ENCODE results near the gene COCH. TPM values are rescaled to one million over a fixed set of nuclear protein-coding genes. Genes with fewer than 3 reads are reported as not detected.

The COCH gene
- total and polyA plus RNA-seq, 10 of the 15 experiments (the other 5 are each of a cell fraction or from before 2014, with no cell fraction given) = 1.8 to 8.3 (median 5.1) TPM

DNA sequence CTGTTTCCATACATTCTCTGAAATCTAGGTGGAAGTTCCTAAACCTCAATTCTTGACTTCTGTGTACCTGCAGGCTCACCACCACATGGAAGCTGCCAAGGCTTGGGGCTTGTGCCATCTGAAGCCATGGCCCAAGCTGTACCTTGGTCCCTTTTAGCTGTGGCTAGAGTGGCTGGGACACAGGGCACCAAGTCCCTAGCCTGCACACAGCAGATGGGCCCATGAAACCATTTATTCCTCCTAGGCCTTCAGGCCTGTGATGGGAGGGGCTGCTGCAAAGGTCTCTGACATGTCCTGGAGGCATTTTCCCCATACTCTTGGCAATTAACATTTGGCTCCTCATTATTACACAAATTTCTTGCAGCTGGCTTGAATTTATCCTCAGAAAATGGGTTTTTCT is 40.0 kb upstream of the COCH start (continued):
- TF ChIP-seq, protein P1, sequence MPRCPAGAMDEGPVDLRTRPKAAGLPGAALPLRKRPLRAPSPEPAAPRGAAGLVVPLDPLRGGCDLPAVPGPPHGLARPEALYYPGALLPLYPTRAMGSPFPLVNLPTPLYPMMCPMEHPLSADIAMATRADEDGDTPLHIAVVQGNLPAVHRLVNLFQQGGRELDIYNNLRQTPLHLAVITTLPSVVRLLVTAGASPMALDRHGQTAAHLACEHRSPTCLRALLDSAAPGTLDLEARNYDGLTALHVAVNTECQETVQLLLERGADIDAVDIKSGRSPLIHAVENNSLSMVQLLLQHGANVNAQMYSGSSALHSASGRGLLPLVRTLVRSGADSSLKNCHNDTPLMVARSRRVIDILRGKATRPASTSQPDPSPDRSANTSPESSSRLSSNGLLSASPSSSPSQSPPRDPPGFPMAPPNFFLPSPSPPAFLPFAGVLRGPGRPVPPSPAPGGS (IDR thresholded peaks at IDR 0.05; ENCODE audit: borderline replicate concordance, insufficient read depth, low read depth, low read length, poor library complexity, severe bottlenecking) = no peak
- TF ChIP-seq CREB1 (IDR thresholded peaks at IDR 0.05; ENCODE audit: low read depth) (no peak), STAT1 (conservative IDR thresholded peaks at IDR 0.05) (no peak)
- TF ChIP-seq, protein P2, sequence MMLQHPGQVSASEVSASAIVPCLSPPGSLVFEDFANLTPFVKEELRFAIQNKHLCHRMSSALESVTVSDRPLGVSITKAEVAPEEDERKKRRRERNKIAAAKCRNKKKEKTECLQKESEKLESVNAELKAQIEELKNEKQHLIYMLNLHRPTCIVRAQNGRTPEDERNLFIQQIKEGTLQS (IDR thresholded peaks at IDR 0.05; ENCODE audit: borderline replicate concordance, extremely low read depth, low read depth, low read length) = no peak

DNA sequence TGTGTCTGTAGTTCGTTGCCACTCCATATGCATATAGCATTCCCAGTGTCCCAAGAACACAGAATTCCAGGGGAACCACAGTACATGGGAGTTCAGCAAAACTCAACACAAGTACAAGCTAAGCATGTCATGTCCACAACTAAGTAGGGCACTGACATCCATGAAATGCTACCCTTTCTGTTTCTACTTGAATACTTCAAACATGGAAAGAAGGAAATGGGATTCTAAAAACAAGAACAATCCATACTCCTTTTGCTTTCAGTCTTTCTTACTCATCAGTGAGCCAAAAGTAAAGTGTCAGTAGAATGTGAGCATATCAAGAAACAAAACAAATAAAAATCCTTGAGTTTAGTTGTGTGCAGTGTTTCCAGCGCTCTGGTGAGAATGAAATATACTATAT is 36.0 kb upstream of the COCH start:
- Histone ChIP-seq H3K9ac (ENCODE audit: control insufficient read depth, insufficient read depth, low read length) (no peak overlapping the region), H3K4me1 (ENCODE audit: control insufficient read depth, insufficient read depth, low read length) (no peaks in the 10 kb centered on the region), H3K9me3 (replicated peaks; ENCODE audit: control insufficient read depth, insufficient read depth, low read length) (no peaks in the 10 kb centered on the region; the same call in 2 of the 3 replicates), H4K20me1 (ENCODE audit: control insufficient read depth, insufficient read depth) (no peaks in the 10 kb centered on the region), H3K79me2 (ENCODE audit: control insufficient read depth, insufficient read depth, low read length) (no peaks in the 10 kb centered on the region), H2AFZ (ENCODE audit: control insufficient read depth, low read depth, low read length) (no peak overlapping the region), H3K36me3 (ENCODE audit: control insufficient read depth in 2 of 2, insufficient read depth in 2 of 2, low read length in 1 of 2) (no peaks in the 10 kb centered on the region), H3K27ac (ENCODE audit: control insufficient read depth, insufficient read depth) (no peak overlapping the region), H3K4me2 (ENCODE audit: control insufficient read depth, insufficient read depth) (no peak overlapping the region), H3K27me3 (replicated peaks in 1 of 2; ENCODE audit: control insufficient read depth in 2 of 2, insufficient read depth in 2 of 2, low read length in 1 of 2) (no peaks in the 10 kb centered on the region), H3K4me3 (no peak overlapping the region)
- intact Hi-C loops (cut with micrococcal nuclease; ENCODE audit: unreplicated experiment) = no loop called here
- 50% methylated on average over 2 of the region's 2 CpGs for WGBS (ENCODE audit: insufficient coverage, insufficient replicate concordance, low lambda C conversion rate, missing lambda C conversion rate)
- ChIA-PET RAD21 (ENCODE audit: unreplicated experiment) (no interaction called here), SMC1A (ENCODE audit: uncharacterized antibody, unreplicated experiment) (no interaction called here), CTCF (interaction anchor here (1.0 to 1.7 kb wide), 2 partner anchors 10 to 16 kb away, joined by 5 to 6 read pairs; no protein-coding TSS in a partner anchor), POLR2A (no interaction called here)
- no peak for TF ChIP-seq NFXL1 (IDR thresholded peaks at IDR 0.05; ENCODE audit: borderline replicate concordance)
- no peak for TF ChIP-seq STAT1 (conservative IDR thresholded peaks at IDR 0.05)
- TF ChIP-seq NFIC (IDR thresholded peaks at IDR 0.05; ENCODE audit: low read depth, low read length) = no peak
- no peak for TF ChIP-seq SIN3A (IDR thresholded peaks at IDR 0.05; ENCODE audit: low read depth, low read length)
- TF ChIP-seq NRF1 (conservative IDR thresholded peaks at IDR 0.05; ENCODE audit: low read depth, low read length) = no peak
- TF ChIP-seq IKZF2 (IDR thresholded peaks at IDR 0.05) = no peak
- TF ChIP-seq RAD51 (IDR thresholded peaks at IDR 0.05) = no peak
- no peak for TF ChIP-seq ZSCAN29 (IDR thresholded peaks at IDR 0.05)
- TF ChIP-seq CBX5 (IDR thresholded peaks at IDR 0.05; ENCODE audit: low read depth) = no peak
- DNase-seq (ENCODE audit: low read depth, low spot score) = no peak
- FAIRE-seq = no peak
- ATAC-seq = no peak
- no TSS peak for BruUV-seq (replicated peaks)
- in situ Hi-C loops (cut with MboI) = no loop called here

Measured in GM12878 (cell line).